IPS DF 6.9 (cell line): ENCODE results near the gene PCDHB1.
A peak's percentile ranks its signal among the peaks of the same experiment; 100 is the strongest.

ENCODE experiments used
- DNase-seq: peaks from one replicate; pipeline ENCODE4 v3.0.0-alpha.2; 2013; ENCODE audit warnings: low read depth, low spot score
- H3K27ac ChIP-seq: one replicate; pipeline ENCODE4 v1.5.1; 2013; ENCODE audit warnings: low read length, control low read depth
- H3K27me3 ChIP-seq: 2 replicates; pipeline ENCODE4 v1.6.1; 2013; ENCODE audit warnings: mild to moderate bottlenecking, low read length; ENCODE audit not compliant: control insufficient read depth, insufficient read depth
- H3K36me3 ChIP-seq: 2 replicates; pipeline ENCODE4 v1.6.1; 2013; ENCODE audit warnings: low read length; ENCODE audit not compliant: control insufficient read depth, insufficient read depth
- H3K4me1 ChIP-seq: 2 replicates; pipeline ENCODE4 v1.6.1; 2013; ENCODE audit warnings: low read length; ENCODE audit not compliant: control insufficient read depth, insufficient read depth
- H3K4me3 ChIP-seq: 2 replicates; pipeline ENCODE4 v1.5.1; 2013; ENCODE audit warnings: mild to moderate bottlenecking, low read length
- H3K9me3 ChIP-seq: 2 replicates; pipeline ENCODE4 v1.6.1; 2013; ENCODE audit warnings: low read length, inconsistent platforms; ENCODE audit not compliant: control insufficient read depth, insufficient read depth
- WGBS: extraction: QIAGEN DNeasy Blood & Tissue Kit; methylation state at CpG from one replicate; pipeline ENCODE4 v1.1.7; 2013; ENCODE audit warnings: mixed read lengths, missing lambda C conversion rate; ENCODE audit not compliant: insufficient read length, insufficient coverage; 5-methylcytosine and 5-hydroxymethylcytosine counted together

Gene PCDHB1

DNA sequence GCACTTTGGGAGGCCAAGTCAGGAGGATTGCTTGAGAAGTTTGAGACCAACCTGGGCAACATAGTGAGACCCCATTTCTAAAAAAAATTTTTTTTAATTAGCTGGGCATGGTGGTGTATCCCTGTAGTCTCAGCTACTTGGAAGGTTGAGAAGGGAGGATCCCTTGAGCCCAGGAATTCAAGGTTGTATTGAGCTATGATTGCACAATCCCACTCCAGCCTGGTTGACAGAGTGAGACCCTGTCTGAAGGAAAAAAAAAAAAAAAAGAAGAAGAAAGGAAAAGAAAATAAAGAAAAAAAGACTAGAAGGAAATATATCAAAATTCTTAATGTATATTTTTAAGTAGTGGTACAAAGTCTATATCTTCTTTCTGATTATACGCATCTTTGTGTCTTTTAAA is 28.8 kb upstream of the PCDHB1 start:
- Histone ChIP-seq H3K4me1 (no peaks in the 10 kb centered on the region), H3K4me3 (no peak overlapping the region), H3K27ac (no peak overlapping the region), H3K9me3 (no peaks in the 10 kb centered on the region), H3K36me3 (no peaks in the 10 kb centered on the region), H3K27me3 (no peaks in the 10 kb centered on the region; the same call in 1 of the 2 replicates)
- DNase-seq, result no peak
- no CpG with 5 or more reads among the region's 1 CpG for WGBS

DNA sequence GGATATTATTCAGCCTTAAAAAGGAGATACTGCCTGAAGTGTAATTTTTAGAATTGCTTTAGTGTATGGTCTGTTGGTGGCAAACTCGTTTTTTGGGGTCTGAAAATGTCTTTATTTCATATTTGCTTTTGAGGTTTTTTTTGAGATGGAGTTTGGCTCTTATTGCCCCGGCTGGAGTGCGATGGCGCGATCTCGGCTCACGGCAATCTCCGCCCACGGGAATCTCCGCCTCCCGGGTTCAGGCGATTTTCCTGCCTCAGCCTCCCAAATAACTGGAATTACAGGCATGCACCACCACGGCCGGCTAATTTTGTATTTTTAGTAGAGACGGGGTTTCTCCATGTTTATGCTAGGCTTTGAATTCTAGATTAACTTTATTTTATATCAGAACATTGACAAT is 20.2 kb upstream of the PCDHB1 start:
- Histone ChIP-seq H3K4me3 (no peak overlapping the region), H3K27me3 (no peaks in the 10 kb centered on the region; the same call in 1 of the 2 replicates), H3K4me1 (no peaks in the 10 kb centered on the region), H3K36me3 (no peaks in the 10 kb centered on the region), H3K9me3 (no peaks in the 10 kb centered on the region), H3K27ac (no peak overlapping the region)
- WGBS, result no CpG with 5 or more reads among the region's 15 CpGs
- DNase-seq, result no peak

DNA sequence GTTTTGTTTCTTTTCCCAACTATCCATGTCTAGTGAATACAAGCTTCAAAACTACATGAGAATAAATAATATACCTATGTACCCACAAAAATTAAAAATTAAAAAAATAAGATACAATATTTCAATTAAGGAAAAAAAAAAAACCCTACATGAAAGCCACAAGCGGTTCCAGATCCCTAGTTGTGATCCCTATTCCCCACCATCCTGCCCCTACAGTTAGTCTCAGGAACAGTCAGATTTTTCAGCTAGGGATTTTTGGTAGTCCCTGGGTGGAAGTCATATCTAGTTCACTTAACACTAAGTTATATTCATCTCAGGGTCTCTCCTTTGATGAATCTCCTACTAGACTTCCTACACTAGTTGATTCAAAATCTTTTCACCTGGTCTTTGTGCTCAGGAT is 18.5 kb upstream of the PCDHB1 start:
- DNase-seq, result no peak
- no peaks in the 10 kb centered on the region for H3K27me3 ChIP-seq
- H3K4me1 ChIP-seq, result no peaks in the 10 kb centered on the region
- no peak overlapping the region for H3K27ac ChIP-seq
- no CpG with 5 or more reads among the region's 1 CpG for WGBS
- no peaks in the 10 kb centered on the region for H3K9me3 ChIP-seq
- no peak overlapping the region for H3K4me3 ChIP-seq
- H3K36me3 ChIP-seq, result no peaks in the 10 kb centered on the region

DNA sequence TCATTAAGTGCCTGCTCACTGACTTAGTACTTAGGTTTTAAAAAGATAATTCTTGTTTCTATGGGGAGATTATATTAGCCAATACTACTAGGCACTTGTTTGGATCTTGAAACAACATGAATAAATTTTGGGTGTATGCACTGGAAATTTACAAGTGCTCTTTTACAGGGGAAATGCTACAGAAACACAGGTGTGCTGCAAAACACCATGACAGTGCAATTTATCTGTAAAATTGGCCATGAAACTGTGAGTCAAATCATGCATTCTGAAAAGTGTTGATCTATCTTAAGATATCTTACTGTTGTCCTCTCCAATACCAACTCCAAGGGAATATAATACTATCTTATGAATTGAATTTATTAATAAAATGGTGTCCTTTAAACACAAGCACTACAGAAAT is 12.1 kb upstream of the PCDHB1 start:
- H3K36me3 ChIP-seq, result no peaks in the 10 kb centered on the region
- no peak overlapping the region for H3K4me3 ChIP-seq
- no peaks in the 10 kb centered on the region for H3K27me3 ChIP-seq
- no peaks in the 10 kb centered on the region; the same call in 1 of the 2 replicates for H3K4me1 ChIP-seq
- H3K9me3 ChIP-seq, result no peaks in the 10 kb centered on the region
- DNase-seq, result no peak
- no peak overlapping the region for H3K27ac ChIP-seq

DNA sequence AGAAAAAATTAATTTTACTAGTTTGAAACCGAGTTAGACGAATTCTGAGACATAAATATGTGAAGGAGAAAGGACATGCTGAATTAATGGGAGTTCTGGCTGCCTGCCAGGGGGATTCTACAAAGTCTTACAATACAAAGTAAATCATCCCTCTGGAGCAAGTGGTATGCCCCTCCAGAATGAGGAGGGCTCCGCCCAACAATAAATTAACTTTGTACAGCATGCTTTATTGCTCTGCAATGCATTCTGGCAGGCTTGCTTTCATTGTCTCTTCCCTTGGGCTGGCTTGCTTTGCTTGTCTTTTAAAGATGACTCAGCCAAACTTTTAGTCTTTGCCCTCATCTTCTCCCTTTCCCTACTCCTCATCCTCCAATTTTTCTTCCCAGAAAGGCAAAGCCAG is 11.7 kb upstream of the PCDHB1 start:
- no CpG with 5 or more reads among the region's 3 CpGs for WGBS
- Histone ChIP-seq H3K27ac (no peak overlapping the region), H3K36me3 (no peaks in the 10 kb centered on the region), H3K4me3 (no peak overlapping the region; the same call in 1 of the 2 replicates), H3K27me3 (no peaks in the 10 kb centered on the region), H3K9me3 (no peaks in the 10 kb centered on the region), H3K4me1 (no peaks in the 10 kb centered on the region; the same call in 1 of the 2 replicates)
- no peak for DNase-seq

DNA sequence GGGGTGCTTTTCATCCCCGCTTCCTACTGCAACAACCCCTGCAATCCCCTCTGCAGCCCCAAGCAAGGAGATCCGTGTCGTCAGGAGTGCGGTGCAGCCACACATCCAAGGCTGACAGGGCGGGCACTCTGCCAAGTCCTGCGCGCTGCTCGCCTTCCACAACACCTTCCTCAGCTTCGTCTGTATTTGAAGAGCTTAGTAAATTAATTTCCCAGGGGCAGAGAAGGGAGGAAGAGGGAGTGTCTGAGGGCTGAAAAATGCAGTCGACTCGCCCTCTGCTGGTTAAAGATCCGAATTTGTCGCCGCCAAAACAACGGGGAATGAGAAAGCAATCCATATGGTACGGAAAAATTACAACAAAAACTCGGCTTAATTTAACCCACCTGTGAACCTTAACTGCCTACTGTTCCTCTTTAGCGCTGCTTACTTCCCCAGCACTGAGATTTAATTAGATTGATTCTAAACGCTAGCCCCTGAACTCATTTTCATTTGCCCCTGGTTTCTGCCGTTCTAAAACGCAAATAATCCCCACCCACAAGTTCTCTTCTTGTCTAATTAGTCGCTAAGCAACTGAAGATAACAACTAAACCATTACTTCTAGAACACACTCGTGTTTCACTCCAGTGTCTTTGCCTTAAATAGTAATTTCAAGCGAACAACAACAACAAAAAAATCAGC is 10.9 kb upstream of the PCDHB1 start:
- Histone ChIP-seq H3K36me3 (no peaks in the 10 kb centered on the region), H3K4me3 (peak overlapping the region; percentile 70; the same call in 1 of the 2 replicates), H3K9me3 (no peaks in the 10 kb centered on the region), H3K4me1 (no peaks in the 10 kb centered on the region; the same call in 1 of the 2 replicates), H3K27ac (no peak overlapping the region), H3K27me3 (no peaks in the 10 kb centered on the region)
- peak; percentile 60 for DNase-seq
- no CpG with 5 or more reads among the region's 24 CpGs for WGBS

DNA sequence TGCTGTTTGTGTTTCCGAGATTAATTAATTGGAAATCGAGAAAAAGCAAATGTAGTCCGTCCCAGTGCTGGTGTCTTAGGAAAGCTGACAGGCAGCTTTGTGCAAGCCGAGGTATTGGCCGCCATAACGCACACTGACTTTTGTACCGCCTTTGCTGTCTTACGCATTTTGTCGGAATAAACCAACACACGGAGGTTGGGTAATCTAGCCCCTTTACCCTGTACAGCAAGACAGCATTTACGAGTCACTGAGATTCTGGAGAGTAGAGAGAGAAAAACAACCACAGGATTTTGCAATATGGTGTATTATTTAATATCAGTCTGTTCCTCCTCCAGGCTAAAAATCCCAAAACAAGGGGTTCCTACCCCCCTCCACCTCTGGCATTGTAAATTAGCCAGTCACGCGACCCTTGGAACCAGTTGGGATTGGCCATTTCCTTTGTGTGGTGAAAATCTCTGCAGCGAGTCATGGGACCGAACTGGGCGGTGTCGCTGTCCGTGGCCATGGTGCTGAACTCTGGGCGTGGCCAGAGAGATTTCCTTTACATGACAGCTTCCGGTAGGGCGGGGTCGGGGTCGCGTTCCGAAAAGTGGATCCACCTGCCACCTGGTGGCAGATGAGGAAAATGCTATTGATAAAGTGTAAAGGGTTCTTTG is 10.3 kb upstream of the PCDHB1 start:
- H3K27me3 ChIP-seq, result no peaks in the 10 kb centered on the region
- H3K4me1 ChIP-seq, result no peaks in the 10 kb centered on the region; the same call in 1 of the 2 replicates
- H3K4me3 ChIP-seq, result peak overlapping the region; percentile 70; the same call in 1 of the 2 replicates
- H3K36me3 ChIP-seq, result no peaks in the 10 kb centered on the region
- H3K27ac ChIP-seq, result no peak overlapping the region
- no peaks in the 10 kb centered on the region for H3K9me3 ChIP-seq
- peak; percentile 99 for DNase-seq
- WGBS, result no CpG with 5 or more reads among the region's 25 CpGs

DNA sequence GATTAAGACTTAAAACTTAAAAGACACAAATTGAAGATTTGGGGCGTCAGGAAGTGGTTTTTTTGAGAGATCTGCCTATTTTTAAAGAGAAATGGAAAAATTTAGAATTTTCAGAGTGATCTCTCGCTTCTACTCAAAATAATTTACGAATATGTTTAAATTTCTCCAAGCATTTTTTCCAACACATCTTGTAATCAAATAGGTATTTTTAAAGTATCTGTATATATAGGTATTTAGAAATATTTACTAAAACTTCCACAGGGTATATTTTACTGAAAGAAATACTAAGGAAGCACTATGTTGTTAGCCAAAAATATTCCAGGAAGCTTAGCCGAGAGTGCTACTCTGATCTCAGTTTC is 9.8 kb upstream of the PCDHB1 start:
- no peak for DNase-seq
- Histone ChIP-seq H3K27ac (no peak overlapping the region), H3K9me3 (no peaks in the 10 kb centered on the region), H3K36me3 (no peaks in the 10 kb centered on the region), H3K4me1 (no peaks in the 10 kb centered on the region; the same call in 1 of the 2 replicates), H3K27me3 (no peaks in the 10 kb centered on the region), H3K4me3 (no peak overlapping the region)
- no CpG with 5 or more reads among the region's 4 CpGs for WGBS

DNA sequence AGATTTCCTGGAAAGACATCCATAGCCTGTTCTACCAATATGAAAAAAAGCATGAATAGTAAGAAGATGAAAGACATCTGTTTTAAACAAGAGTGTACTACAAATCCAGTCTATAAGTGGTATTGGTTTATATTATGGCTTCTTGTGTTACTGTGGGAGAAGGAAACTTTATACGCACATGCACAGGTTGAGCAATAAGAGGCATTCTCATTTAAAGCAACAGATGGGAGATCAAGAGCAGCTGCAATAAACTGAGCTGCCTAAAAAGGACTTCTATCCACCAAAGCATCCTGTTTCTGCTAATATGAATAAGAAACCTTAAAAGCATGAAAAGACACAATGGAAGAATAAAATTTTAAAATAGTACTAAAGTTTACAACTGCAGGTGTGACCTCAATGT is 8.6 kb upstream of the PCDHB1 start:
- Histone ChIP-seq H3K27ac (no peak overlapping the region), H3K4me1 (no peaks in the 10 kb centered on the region; the same call in 1 of the 2 replicates), H3K4me3 (no peak overlapping the region), H3K9me3 (no peaks in the 10 kb centered on the region), H3K27me3 (no peaks in the 10 kb centered on the region), H3K36me3 (no peaks in the 10 kb centered on the region)
- DNase-seq, result no peak
- WGBS, result no CpG with 5 or more reads among the region's 1 CpG

DNA sequence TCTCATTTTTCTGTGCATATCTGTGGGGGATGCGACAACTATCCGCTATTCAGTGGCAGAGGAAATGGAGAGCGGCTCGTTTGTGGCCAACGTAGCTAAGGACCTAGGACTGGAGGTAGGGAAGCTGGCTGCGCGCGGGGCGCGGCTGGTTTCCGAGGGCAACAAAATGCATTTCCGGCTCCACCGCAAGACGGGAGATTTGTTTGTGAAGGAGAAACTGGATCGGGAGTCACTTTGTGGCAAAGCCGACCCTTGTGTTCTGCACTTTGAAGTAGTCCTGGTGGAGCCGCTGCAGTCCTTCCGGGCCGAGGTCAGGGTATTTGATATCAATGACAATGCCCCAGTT is 320 bp downstream of the PCDHB1 start:
- DNase-seq, result no peak
- no peaks in the 10 kb centered on the region for H3K36me3 ChIP-seq
- WGBS, result no CpG with 5 or more reads among the region's 19 CpGs
- no peak overlapping the region for H3K27ac ChIP-seq
- peak overlapping the region; percentile 39; the same call in 1 of the 2 replicates for H3K4me3 ChIP-seq
- H3K27me3 ChIP-seq, result peaks cover 3% of the 10 kb centered on the region; the same call in 1 of the 2 replicates
- H3K9me3 ChIP-seq, result no peaks in the 10 kb centered on the region
- H3K4me1 ChIP-seq, result no peaks in the 10 kb centered on the region

DNA sequence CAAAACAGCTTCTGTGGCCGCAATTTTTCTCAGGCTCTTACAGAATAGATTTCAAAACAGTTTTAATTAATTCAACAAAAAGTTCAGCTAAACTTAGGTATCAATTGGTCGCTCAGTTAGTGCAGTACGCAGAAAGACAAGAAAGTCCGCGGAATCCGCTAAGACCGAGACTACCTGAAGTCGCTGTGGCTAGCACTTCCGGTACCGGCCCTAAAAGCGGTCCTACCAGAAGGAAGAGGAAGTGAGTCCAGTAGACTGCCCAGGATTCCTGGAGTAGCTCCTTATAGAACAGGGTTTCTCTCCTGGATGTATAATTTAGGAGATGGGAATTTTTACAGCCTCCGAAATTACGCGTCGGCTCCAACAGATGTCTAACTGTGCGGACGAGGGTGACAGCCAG is 26.7 kb downstream of the PCDHB1 start:
- Histone ChIP-seq H3K27me3 (no peaks in the 10 kb centered on the region), H3K9me3 (no peaks in the 10 kb centered on the region), H3K4me3 (no peak overlapping the region), H3K27ac (no peak overlapping the region), H3K36me3 (no peaks in the 10 kb centered on the region), H3K4me1 (no peaks in the 10 kb centered on the region)
- no peak for DNase-seq
- WGBS, result no CpG with 5 or more reads among the region's 17 CpGs
